ENCODE measurements around the gene TMEM175.

DNA sequence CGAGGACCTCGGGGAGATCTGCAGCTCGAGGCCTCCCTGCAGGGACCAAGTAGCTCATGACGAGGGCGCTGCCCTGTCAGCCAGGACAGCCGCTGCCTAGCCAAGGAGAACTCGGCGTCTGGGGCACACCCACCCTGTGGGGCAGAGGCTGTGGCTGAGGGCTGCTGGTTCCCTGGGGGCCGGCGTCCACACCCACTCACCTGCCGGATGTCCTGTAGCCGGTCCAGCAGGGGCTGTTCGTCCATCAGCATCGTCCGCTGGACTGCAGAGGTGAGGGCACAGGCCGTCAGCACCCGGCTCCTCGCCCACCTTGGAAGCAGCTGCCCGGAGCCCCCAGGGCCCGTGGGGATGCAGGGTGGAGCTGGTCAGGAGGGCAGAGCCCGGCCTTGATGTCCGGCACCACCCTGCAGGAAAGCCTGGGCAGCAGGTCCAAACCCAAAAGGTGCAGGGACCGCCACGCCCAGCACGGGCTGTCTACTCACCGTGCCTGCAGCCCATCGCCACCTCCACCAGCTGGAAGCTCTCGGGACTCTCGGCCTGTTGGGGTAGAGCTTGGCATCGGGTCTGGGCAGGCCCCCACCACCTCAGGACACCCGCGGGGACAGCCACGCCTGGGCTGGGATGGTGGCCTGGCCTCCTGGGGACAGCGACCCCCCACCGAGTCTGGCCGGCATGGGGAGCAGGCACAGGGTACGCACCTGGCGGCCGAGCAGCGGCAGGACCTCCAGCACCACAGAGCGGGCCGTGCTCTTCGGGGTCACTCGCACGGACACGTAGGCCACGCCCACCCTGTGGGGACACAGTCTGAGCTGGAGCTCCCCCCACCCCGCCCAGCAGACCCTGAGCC is 34.2 kb downstream of the TMEM175 start:
- no peak for TF ChIP-seq ZBTB33 (IDR thresholded peaks at IDR 0.05; ENCODE audit: borderline replicate concordance, low read depth)
- TF ChIP-seq, protein P1, sequence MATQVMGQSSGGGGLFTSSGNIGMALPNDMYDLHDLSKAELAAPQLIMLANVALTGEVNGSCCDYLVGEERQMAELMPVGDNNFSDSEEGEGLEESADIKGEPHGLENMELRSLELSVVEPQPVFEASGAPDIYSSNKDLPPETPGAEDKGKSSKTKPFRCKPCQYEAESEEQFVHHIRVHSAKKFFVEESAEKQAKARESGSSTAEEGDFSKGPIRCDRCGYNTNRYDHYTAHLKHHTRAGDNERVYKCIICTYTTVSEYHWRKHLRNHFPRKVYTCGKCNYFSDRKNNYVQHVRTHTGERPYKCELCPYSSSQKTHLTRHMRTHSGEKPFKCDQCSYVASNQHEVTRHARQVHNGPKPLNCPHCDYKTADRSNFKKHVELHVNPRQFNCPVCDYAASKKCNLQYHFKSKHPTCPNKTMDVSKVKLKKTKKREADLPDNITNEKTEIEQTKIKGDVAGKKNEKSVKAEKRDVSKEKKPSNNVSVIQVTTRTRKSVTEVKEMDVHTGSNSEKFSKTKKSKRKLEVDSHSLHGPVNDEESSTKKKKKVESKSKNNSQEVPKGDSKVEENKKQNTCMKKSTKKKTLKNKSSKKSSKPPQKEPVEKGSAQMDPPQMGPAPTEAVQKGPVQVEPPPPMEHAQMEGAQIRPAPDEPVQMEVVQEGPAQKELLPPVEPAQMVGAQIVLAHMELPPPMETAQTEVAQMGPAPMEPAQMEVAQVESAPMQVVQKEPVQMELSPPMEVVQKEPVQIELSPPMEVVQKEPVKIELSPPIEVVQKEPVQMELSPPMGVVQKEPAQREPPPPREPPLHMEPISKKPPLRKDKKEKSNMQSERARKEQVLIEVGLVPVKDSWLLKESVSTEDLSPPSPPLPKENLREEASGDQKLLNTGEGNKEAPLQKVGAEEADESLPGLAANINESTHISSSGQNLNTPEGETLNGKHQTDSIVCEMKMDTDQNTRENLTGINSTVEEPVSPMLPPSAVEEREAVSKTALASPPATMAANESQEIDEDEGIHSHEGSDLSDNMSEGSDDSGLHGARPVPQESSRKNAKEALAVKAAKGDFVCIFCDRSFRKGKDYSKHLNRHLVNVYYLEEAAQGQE (IDR thresholded peaks at IDR 0.05; ENCODE audit: low read depth, low read length): no peak
- TF ChIP-seq CTCF (IDR thresholded peaks at IDR 0.05): no peak
- no peak for TF ChIP-seq JUND (IDR thresholded peaks at IDR 0.05)

Measured in SK-N-SH (cell line).